Measurements from ENCODE around the gene PEX10. TPM values are rescaled to one million over a fixed set of nuclear protein-coding genes. Genes with fewer than 3 reads are reported as not detected.

The PEX10 gene
- total RNA-seq, 1 experiment from 2014 or later, result 27.6 TPM

DNA sequence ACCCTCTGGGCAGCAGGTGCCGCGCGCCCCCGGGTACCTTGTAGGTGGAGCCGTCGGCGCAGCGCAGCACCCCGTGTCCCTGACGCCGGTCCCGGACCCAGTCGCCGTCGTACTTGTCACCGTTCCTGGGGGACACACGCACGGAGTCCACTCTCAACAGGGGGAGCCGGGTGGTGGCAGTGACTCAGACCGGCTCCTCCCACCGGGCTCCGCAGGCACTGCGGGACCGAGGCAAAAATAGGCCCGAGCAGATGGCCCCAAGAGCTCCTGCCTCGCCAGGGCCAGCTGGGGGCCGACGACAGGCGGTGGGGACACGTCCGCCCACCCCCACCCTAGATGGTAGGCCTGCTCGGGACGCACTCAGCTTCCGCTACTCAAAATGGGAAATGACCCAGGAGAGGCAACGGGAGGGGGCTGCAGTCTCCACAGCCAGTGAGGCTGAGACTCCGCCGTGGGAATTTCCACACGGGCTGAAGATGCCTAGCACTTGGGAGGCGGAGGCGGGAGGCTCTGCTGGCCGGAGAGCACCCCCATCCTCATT is 27.4 kb downstream of the PEX10 start:
- H3K9me3 ChIP-seq (ENCODE audit: low read depth, low read length, poor library complexity, severe bottlenecking), result no peaks in the 10 kb centered on the region
- no peak overlapping the region for H3K27ac ChIP-seq (ENCODE audit: low read depth, low read length, poor library complexity, severe bottlenecking)
- H3K4me3 ChIP-seq (ENCODE audit: low read depth, low read length, poor library complexity, severe bottlenecking), result no peak overlapping the region
- peak; percentile 44 for DNase-seq (ENCODE audit: low spot score)
- no peak for TF ChIP-seq EZH2 (IDR thresholded peaks at IDR 0.05; ENCODE audit: borderline replicate concordance, low read depth, low read length, poor library complexity, severe bottlenecking)
- TF ChIP-seq, protein P1, sequence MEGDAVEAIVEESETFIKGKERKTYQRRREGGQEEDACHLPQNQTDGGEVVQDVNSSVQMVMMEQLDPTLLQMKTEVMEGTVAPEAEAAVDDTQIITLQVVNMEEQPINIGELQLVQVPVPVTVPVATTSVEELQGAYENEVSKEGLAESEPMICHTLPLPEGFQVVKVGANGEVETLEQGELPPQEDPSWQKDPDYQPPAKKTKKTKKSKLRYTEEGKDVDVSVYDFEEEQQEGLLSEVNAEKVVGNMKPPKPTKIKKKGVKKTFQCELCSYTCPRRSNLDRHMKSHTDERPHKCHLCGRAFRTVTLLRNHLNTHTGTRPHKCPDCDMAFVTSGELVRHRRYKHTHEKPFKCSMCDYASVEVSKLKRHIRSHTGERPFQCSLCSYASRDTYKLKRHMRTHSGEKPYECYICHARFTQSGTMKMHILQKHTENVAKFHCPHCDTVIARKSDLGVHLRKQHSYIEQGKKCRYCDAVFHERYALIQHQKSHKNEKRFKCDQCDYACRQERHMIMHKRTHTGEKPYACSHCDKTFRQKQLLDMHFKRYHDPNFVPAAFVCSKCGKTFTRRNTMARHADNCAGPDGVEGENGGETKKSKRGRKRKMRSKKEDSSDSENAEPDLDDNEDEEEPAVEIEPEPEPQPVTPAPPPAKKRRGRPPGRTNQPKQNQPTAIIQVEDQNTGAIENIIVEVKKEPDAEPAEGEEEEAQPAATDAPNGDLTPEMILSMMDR (conservative IDR thresholded peaks at IDR 0.05; ENCODE audit: low read depth, low read length), result no peak
- ChIA-PET POLR2A (ENCODE audit: low non-redundant PET) (no interaction called here), CTCF (no interaction called here)
- peaks cover 8% of the 10 kb centered on the region for H3K36me3 ChIP-seq (ENCODE audit: insufficient read depth, low read length, poor library complexity, severe bottlenecking)
- H3K4me1 ChIP-seq (ENCODE audit: insufficient read depth, low read length, poor library complexity, severe bottlenecking), result peaks cover 3% of the 10 kb centered on the region
- no peaks in the 10 kb centered on the region for H3K27me3 ChIP-seq (replicated peaks; ENCODE audit: insufficient read depth, low read depth, low read length, poor library complexity)
- intact Hi-C loops (cut with micrococcal nuclease; ENCODE audit: unreplicated experiment), result no loop called here
- BruUV-seq (replicated peaks), result no TSS peak

DNA sequence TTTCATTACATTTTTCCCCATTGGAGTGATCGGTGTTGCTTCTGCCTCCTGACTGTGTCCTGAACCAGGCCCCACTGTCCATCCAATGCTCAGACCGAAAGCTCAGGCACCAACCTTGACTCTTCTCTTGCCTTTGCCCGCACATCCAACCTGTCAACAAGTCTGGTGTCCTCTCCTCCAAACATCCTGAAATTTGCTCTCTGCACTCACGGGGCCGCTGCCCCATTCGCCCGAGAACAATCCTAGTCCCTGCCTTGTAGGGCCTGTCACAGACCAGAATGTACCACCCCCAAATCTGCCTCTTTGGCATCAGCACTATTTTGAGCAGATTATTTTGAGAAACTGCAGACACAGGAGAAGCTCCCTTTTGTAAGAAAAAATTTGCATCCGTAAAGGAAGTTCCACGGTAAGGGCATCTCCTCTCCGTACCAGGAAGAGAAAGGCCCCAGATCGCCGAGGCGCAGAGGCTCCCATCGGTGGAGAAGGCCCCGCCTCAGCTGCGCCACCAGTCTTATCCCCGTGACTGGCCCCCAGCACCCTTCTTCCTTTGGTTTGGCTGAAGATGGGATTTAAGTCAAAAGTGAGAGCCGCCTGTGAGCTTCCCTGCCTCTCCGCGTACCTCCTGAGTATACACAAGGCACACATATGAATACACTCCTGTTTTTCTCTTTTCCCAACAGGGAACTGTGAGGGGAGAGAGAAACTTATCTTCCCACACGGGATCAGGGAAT is 28.1 kb downstream of the PEX10 start:
- H3K27me3 ChIP-seq (replicated peaks; ENCODE audit: insufficient read depth, low read depth, low read length, poor library complexity), result no peaks in the 10 kb centered on the region
- DNase-seq (ENCODE audit: low spot score), result no peak
- no TSS peak for BruUV-seq (replicated peaks)
- no peak for TF ChIP-seq EZH2 (IDR thresholded peaks at IDR 0.05; ENCODE audit: borderline replicate concordance, low read depth, low read length, poor library complexity, severe bottlenecking)
- TF ChIP-seq, protein P1 (conservative IDR thresholded peaks at IDR 0.05; ENCODE audit: low read depth, low read length), result no peak
- H3K27ac ChIP-seq (ENCODE audit: low read depth, low read length, poor library complexity, severe bottlenecking), result no peak overlapping the region
- H3K9me3 ChIP-seq (ENCODE audit: low read depth, low read length, poor library complexity, severe bottlenecking), result no peaks in the 10 kb centered on the region
- H3K4me3 ChIP-seq (ENCODE audit: low read depth, low read length, poor library complexity, severe bottlenecking), result no peak overlapping the region
- peaks cover 8% of the 10 kb centered on the region for H3K36me3 ChIP-seq (ENCODE audit: insufficient read depth, low read length, poor library complexity, severe bottlenecking)
- ChIA-PET CTCF (interaction anchor here (0.7 kb wide), 1 partner anchor 190 kb away, joined by 3 read pairs; the partner anchor contains the start of gene FAAP20), POLR2A (ENCODE audit: low non-redundant PET) (no interaction called here)
- intact Hi-C loops (cut with micrococcal nuclease; ENCODE audit: unreplicated experiment), result no loop called here
- H3K4me1 ChIP-seq (ENCODE audit: insufficient read depth, low read length, poor library complexity, severe bottlenecking), result peaks cover 3% of the 10 kb centered on the region

DNA sequence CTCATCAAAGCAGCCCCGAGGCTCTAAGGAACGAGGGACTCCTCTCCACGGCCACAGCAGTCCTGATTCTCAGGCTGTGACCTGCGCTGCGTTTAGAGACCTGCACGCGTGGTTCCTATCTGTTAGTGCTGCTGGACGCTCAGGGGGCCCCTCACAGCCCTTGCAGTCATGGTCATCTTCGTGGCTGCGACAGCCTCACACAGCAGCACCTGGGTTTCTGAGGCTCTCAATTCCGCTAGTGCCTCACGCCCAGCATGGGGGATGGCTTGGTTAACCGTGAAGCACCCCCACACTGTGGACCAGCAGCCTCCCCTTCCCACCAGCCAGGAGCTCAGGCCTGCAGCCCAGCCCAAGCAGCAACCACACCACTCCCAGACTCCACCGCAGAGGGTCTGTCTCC is 28.8 kb downstream of the PEX10 start:
- ChIA-PET CTCF (interaction anchor here (0.7 kb wide), 1 partner anchor 189 kb away, joined by 3 read pairs; the partner anchor contains the start of gene FAAP20), POLR2A (ENCODE audit: low non-redundant PET) (no interaction called here)
- Histone ChIP-seq H3K4me1 (ENCODE audit: insufficient read depth, low read length, poor library complexity, severe bottlenecking) (peaks cover 3% of the 10 kb centered on the region), H3K9me3 (ENCODE audit: low read depth, low read length, poor library complexity, severe bottlenecking) (no peaks in the 10 kb centered on the region), H3K27ac (ENCODE audit: low read depth, low read length, poor library complexity, severe bottlenecking) (no peak overlapping the region), H3K27me3 (replicated peaks; ENCODE audit: insufficient read depth, low read depth, low read length, poor library complexity) (no peaks in the 10 kb centered on the region), H3K36me3 (ENCODE audit: insufficient read depth, low read length, poor library complexity, severe bottlenecking) (peaks cover 8% of the 10 kb centered on the region), H3K4me3 (ENCODE audit: low read depth, low read length, poor library complexity, severe bottlenecking) (no peak overlapping the region)
- TF ChIP-seq EZH2 (IDR thresholded peaks at IDR 0.05; ENCODE audit: borderline replicate concordance, low read depth, low read length, poor library complexity, severe bottlenecking), result no peak
- TF ChIP-seq, protein P1 (conservative IDR thresholded peaks at IDR 0.05; ENCODE audit: low read depth, low read length), result no peak
- intact Hi-C loops (cut with micrococcal nuclease; ENCODE audit: unreplicated experiment), result no loop called here
- no peak for DNase-seq (ENCODE audit: low spot score)
- no TSS peak for BruUV-seq (replicated peaks)

Data from A673 (cell line).